HG03442 (cell line): ENCODE results near the gene DLGAP1.

Experiments used
- ATAC-seq: cut with Tn5 transposase; IDR thresholded peaks from one replicate; pipeline ENCODE4 v1.9.1; 2021; ENCODE audit warnings: mild to moderate bottlenecking, moderate library complexity; ENCODE audit not compliant: unreplicated experiment

Gene DLGAP1

GRCh38 chr18:3960977-3961376 is 494.1 kb downstream of the DLGAP1 start:
- no peak for ATAC-seq

GRCh38 chr18:3960142-3960541 is 495.0 kb downstream of the DLGAP1 start:
- ATAC-seq: no peak

GRCh38 chr18:3952031-3952430 is 503.1 kb downstream of the DLGAP1 start:
- ATAC-seq: no peak

GRCh38 chr18:3950668-3951404 is 504.3 kb downstream of the DLGAP1 start:
- no peak for ATAC-seq

- ATAC-seq: no peak
Measured at GRCh38 chr18:3948958-3949357, 506.1 kb downstream of the DLGAP1 start.

- no peak for ATAC-seq
Measured at GRCh38 chr18:3947383-3947782, 507.7 kb downstream of the DLGAP1 start.

- ATAC-seq: no peak
Measured at GRCh38 chr18:3935305-3935704, 519.8 kb downstream of the DLGAP1 start.

- ATAC-seq: no peak
Measured at GRCh38 chr18:3932276-3932675, 522.8 kb downstream of the DLGAP1 start.

- no peak for ATAC-seq
Measured at GRCh38 chr18:3931542-3932112, 523.5 kb downstream of the DLGAP1 start.

GRCh38 chr18:3931013-3931315 is 524.1 kb downstream of the DLGAP1 start:
- no peak for ATAC-seq

GRCh38 chr18:3930126-3931012 is 524.7 kb downstream of the DLGAP1 start:
- no peak for ATAC-seq

GRCh38 chr18:3924455-3924854 is 530.7 kb downstream of the DLGAP1 start:
- no peak for ATAC-seq

- no peak for ATAC-seq
Measured at GRCh38 chr18:3923750-3924149, 531.4 kb downstream of the DLGAP1 start.

- ATAC-seq: no peak
Measured at GRCh38 chr18:3921826-3922225, 533.3 kb downstream of the DLGAP1 start.

GRCh38 chr18:3920832-3921231 is 534.3 kb downstream of the DLGAP1 start:
- ATAC-seq: no peak

GRCh38 chr18:3919396-3920061 is 535.6 kb downstream of the DLGAP1 start:
- ATAC-seq: no peak

GRCh38 chr18:3916082-3916481 is 539.0 kb downstream of the DLGAP1 start:
- ATAC-seq: no peak

- no peak for ATAC-seq
Measured at GRCh38 chr18:3914833-3915610, 540.1 kb downstream of the DLGAP1 start.

GRCh38 chr18:3914109-3914508 is 541.0 kb downstream of the DLGAP1 start:
- ATAC-seq: no peak

GRCh38 chr18:3912705-3913104 is 542.4 kb downstream of the DLGAP1 start:
- ATAC-seq: no peak

- ATAC-seq: no peak
Measured at GRCh38 chr18:3911413-3911812, 543.7 kb downstream of the DLGAP1 start.
